PFSK-1 (cell line): ENCODE results near the gene HACE1.

Experiments
- FOXP2 ChIP-seq: optimal IDR thresholded peaks from 2 replicates; pipeline ENCODE3; 2011; ENCODE audit warnings: borderline replicate concordance, control low read depth, inconsistent platforms; ENCODE audit not compliant: insufficient read depth; ENCODE audit errors: extremely low read length, extremely low read depth
- POLR2AphosphoS5 ChIP-seq: IDR thresholded peaks from 2 replicates; pipeline ENCODE4 v1.6.1; 2012; ENCODE audit warnings: low read depth, mild to moderate bottlenecking, control low read depth, low read length, moderate library complexity
- SIN3A ChIP-seq: IDR thresholded peaks from 2 replicates; pipeline ENCODE4 v1.6.1; 2012; ENCODE audit warnings: mild to moderate bottlenecking, low read length, moderate library complexity, borderline replicate concordance; ENCODE audit not compliant: insufficient read depth
- TAF1 ChIP-seq: IDR thresholded peaks from 2 replicates; pipeline ENCODE4 v1.6.1; 2012; ENCODE audit warnings: low read length, control low read depth, borderline replicate concordance; ENCODE audit not compliant: insufficient read depth
- TF ChIP-seq, protein P1 (sequence below), 2 experiments: IDR thresholded peaks; 2 replicates each; pipeline versions ENCODE4 v1.6.1 to v1.8.0; 2011 to 2012; ENCODE audit warnings: low read depth in 2 of 2, low read length in 2 of 2, control low read depth in 1 of 2, inconsistent platforms in 1 of 2, mild to moderate bottlenecking in 1 of 2, moderate library complexity in 1 of 2; ENCODE audit not compliant: insufficient read depth in 1 of 2

The HACE1 gene

DNA sequence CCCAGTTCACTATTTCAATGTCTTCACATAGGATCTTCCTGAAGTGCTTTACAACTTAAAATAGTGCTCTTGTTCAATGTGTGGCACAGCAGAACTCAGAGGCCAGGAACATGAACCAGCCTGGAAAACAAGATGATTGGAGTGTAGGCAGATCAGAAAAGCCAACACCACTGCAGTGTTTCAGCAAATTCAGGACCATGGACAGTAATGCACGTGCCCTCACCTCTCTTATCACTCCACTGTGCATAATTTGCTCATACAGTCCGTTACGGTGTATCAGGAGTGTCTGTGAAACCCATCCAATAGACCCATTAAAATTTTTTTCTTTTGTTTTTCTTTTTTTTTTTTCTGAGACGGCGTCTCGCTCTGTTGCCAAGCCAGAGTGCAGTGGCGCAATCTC, 27.6 kb upstream of the HACE1 start:
- TF ChIP-seq SIN3A: no peak
- TF ChIP-seq, protein P1, sequence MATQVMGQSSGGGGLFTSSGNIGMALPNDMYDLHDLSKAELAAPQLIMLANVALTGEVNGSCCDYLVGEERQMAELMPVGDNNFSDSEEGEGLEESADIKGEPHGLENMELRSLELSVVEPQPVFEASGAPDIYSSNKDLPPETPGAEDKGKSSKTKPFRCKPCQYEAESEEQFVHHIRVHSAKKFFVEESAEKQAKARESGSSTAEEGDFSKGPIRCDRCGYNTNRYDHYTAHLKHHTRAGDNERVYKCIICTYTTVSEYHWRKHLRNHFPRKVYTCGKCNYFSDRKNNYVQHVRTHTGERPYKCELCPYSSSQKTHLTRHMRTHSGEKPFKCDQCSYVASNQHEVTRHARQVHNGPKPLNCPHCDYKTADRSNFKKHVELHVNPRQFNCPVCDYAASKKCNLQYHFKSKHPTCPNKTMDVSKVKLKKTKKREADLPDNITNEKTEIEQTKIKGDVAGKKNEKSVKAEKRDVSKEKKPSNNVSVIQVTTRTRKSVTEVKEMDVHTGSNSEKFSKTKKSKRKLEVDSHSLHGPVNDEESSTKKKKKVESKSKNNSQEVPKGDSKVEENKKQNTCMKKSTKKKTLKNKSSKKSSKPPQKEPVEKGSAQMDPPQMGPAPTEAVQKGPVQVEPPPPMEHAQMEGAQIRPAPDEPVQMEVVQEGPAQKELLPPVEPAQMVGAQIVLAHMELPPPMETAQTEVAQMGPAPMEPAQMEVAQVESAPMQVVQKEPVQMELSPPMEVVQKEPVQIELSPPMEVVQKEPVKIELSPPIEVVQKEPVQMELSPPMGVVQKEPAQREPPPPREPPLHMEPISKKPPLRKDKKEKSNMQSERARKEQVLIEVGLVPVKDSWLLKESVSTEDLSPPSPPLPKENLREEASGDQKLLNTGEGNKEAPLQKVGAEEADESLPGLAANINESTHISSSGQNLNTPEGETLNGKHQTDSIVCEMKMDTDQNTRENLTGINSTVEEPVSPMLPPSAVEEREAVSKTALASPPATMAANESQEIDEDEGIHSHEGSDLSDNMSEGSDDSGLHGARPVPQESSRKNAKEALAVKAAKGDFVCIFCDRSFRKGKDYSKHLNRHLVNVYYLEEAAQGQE (IDR thresholded peaks at IDR 0.05; ENCODE audit: insufficient read depth in 1 of 2, low read depth in 2 of 2, low read length in 2 of 2): peak; percentile 93 to 99

DNA sequence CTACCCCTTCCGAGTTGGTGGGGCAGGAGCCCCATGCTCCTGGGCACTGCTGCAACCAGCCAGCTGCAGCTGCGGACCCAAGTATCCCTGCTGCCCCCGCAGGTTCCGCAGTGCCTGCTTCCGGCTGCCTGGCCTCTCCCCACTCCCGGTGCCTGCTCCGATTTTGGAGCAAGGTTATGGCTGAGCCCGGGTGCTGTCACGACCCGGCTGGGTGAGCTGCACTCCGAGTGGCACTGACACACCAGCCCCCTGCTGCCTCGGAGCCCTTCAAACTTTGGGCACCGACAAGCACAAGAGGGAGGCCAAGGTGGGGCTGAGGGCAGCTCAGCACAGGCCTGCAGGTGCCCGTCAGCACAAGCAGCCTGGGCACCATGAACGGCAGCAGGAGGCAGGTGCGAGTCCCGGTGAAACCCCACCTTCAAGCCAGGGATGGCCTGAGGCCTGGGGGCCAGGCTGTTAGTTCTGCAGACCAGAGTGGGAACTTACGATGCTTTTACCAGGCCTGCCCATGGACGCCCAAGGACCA, 25.9 kb upstream of the HACE1 start:
- TF ChIP-seq POLR2AphosphoS5: no peak
- no peak for TF ChIP-seq SIN3A
- TF ChIP-seq, protein P1 (IDR thresholded peaks at IDR 0.05; ENCODE audit: insufficient read depth in 1 of 2, low read depth in 2 of 2, low read length in 2 of 2): no peak
- TF ChIP-seq TAF1: no peak
- no peak for TF ChIP-seq FOXP2

DNA sequence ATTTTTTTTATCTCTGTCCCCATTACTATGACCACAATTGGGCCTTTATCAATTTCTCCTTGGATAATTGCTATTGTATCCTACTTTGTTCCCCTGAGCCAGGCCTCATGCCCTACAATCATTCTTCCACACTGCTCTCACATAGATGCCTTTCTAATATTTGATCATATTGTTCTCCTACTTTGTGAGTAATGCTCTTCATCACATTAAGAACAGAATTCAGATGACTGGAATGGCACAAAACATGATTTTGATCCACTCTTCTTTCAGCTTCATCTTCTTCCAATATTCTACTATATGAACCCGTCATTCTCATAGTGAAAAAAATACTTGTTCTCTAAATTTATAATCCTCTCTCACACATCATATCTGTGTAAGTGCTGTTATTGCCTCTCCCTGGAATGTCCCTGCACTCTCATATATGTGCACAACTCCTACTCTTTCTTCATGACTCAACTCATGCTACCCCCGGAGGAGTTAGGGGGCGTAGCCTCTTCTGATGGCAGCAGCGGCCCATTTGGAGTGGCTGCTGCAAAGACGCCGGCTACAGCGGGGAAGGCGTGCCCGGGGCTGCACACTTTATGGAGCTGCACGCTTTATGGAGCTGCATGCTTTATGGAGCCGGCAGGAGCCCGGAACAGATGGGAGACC, 25.3 kb upstream of the HACE1 start:
- TF ChIP-seq FOXP2 (no peak), POLR2AphosphoS5 (no peak), TAF1 (no peak), SIN3A (no peak)
- TF ChIP-seq, protein P1 (IDR thresholded peaks at IDR 0.05; ENCODE audit: insufficient read depth in 1 of 2, low read depth in 2 of 2, low read length in 2 of 2): no peak

DNA sequence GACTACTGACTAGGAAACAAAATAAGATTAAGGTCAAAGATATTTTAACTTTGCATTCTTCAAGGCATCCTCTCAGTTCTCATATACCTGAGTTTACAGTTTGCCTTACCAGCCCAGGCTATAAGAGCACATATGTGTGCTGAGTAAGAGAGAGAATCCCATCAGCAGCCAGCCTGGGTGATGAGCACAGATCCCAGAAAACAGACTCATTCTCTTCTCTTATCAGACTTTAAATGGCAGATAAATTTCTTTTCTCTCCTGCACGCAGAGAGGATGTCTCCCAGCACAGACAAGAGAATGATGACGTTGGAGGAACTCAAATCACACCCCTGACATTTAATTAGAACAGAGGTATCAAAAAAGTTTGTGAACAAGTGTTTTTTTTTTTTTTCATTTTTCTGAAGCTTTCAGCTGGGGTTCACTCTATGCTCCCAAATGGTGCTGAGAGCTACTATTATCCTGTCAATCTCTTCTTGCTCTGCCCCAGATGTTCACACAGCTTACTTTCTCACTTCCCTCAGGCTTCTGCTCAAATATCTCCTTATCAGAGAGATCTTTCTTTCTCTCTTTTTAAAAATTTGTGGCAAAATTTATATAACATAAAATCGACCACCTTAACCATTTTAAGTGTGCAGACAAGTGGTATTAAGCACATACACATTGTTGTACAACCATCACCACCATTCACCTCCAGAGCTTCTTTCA, 22.4 kb upstream of the HACE1 start:
- TF ChIP-seq FOXP2: no peak
- TF ChIP-seq, protein P1 (IDR thresholded peaks at IDR 0.05; ENCODE audit: insufficient read depth in 1 of 2, low read depth in 2 of 2, low read length in 2 of 2): no peak

DNA sequence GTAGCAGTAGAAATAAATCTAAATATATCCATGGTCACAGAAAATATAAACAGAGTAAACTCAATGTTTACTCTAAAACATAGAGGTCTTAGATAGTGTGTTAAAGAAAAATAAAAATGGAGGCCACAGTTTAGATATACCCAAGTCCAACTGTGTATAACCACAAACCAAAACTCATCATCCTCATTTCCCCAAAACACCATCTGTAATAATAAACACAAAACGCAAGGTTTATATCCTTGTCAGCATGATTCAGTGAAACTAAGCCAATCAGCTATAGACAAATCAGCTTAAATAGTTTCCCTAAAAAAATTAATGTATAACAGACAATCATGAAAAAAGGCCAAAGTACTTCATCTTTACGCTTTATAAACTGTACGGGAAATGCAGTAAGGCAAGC, 2.7 kb upstream of the HACE1 start:
- no peak for TF ChIP-seq POLR2AphosphoS5
- TF ChIP-seq TAF1: no peak
- TF ChIP-seq FOXP2: no peak
- TF ChIP-seq, protein P1 (IDR thresholded peaks at IDR 0.05; ENCODE audit: insufficient read depth in 1 of 2, low read depth in 2 of 2, low read length in 2 of 2): no peak
- no peak for TF ChIP-seq SIN3A
